K562 (cell line): Measurements from ENCODE around the gene CENPI. TPM values are rescaled to one million over a fixed set of nuclear protein-coding genes. Genes with fewer than 3 reads are reported as not detected.

Source experiments
- C11orf30 ChIP-seq: fragments of 450-650 bp; IDR thresholded peaks from 2 replicates; pipeline ENCODE4 v1.6.1; 2016; ENCODE audit warnings: low read depth, mild to moderate bottlenecking
- CEBPB ChIP-seq: fragments of 450-650 bp; IDR thresholded peaks from 2 replicates; pipeline ENCODE4 v1.6.1; 2016; ENCODE audit warnings: missing genetic modification characterization, missing compliant biosample characterization
- CGGBP1 ChIP-seq: fragments of 250-450 bp; sonication (Bioruptor Pico); IDR thresholded peaks from 2 replicates; pipeline ENCODE4 v1.9.0; 2021; ENCODE audit warnings: mild to moderate bottlenecking
- DPF2 ChIP-seq: fragments of 450-650 bp; IDR thresholded peaks from 2 replicates; pipeline ENCODE4 v1.6.1; 2016
- HMGXB4 ChIP-seq: sonication (generic); formaldehyde crosslinking; IDR thresholded peaks from 2 replicates; pipeline ENCODE4 v1.8.1; 2023; ENCODE audit warnings: mild to moderate bottlenecking, missing genetic modification reagents
- HNRNPK ChIP-seq: fragments of 200-400 bp; formaldehyde crosslinking; IDR thresholded peaks from one replicate; pipeline ENCODE4 v1.6.1; 2018; ENCODE audit warnings: mild to moderate bottlenecking, low read depth, low read length; ENCODE audit not compliant: poor library complexity, severe bottlenecking
- L3MBTL2 ChIP-seq: fragments of 450-650 bp; IDR thresholded peaks from 2 replicates; pipeline ENCODE4 v1.6.1; 2016; ENCODE audit warnings: mild to moderate bottlenecking, moderate library complexity
- MCM2 ChIP-seq: fragments of 450-650 bp; IDR thresholded peaks from 2 replicates; pipeline ENCODE4 v1.6.1; 2017; ENCODE audit warnings: low read depth, mild to moderate bottlenecking
- NCOA4 ChIP-seq: fragments of 450-650 bp; IDR thresholded peaks from 2 replicates; pipeline ENCODE4 v1.6.1; 2018; ENCODE audit warnings: mild to moderate bottlenecking; ENCODE audit not compliant: partially characterized antibody
- POLR2B ChIP-seq: fragments of 450-650 bp; IDR thresholded peaks from 2 replicates; pipeline ENCODE4 v1.6.1; 2018; ENCODE audit warnings: low read depth; ENCODE audit not compliant: partially characterized antibody
- RB1 ChIP-seq: fragments of 450-650 bp; IDR thresholded peaks from 2 replicates; pipeline ENCODE4 v1.6.1; 2017; ENCODE audit warnings: low read depth, mild to moderate bottlenecking
- RBM14 ChIP-seq: fragments of 200-400 bp; formaldehyde crosslinking; IDR thresholded peaks from 2 replicates; pipeline ENCODE4 v1.6.1; 2018; ENCODE audit warnings: low read depth, mild to moderate bottlenecking, low read length, moderate library complexity, borderline replicate concordance; ENCODE audit not compliant: insufficient read depth
- RBM15 ChIP-seq: fragments of 200-400 bp; formaldehyde crosslinking; IDR thresholded peaks from 2 replicates; pipeline ENCODE4 v1.6.1; 2018; ENCODE audit warnings: mild to moderate bottlenecking, low read length, moderate library complexity; ENCODE audit not compliant: insufficient read depth
- STAT5B ChIP-seq: fragments of 250-450 bp; sonication (Bioruptor Pico); IDR thresholded peaks from 2 replicates; pipeline ENCODE4 v1.8.0; 2021; ENCODE audit warnings: mild to moderate bottlenecking, inconsistent platforms
- TAF1 ChIP-seq: IDR thresholded peaks from 2 replicates; pipeline ENCODE4 v1.6.1; 2011; ENCODE audit warnings: mild to moderate bottlenecking, low read length, moderate library complexity; ENCODE audit not compliant: insufficient read depth, control insufficient read depth, severe bottlenecking; ENCODE audit errors: extremely low read depth
- TCF7 ChIP-seq: sonication (generic); IDR thresholded peaks from 2 replicates; pipeline ENCODE4 v1.6.1; 2016; ENCODE audit warnings: antibody characterized with exemption, borderline replicate concordance
- ZBTB1 ChIP-seq: sonication (generic); formaldehyde crosslinking; IDR thresholded peaks from 2 replicates; pipeline ENCODE4 v1.8.1; 2023; ENCODE audit warnings: missing genetic modification reagents, low read depth, mild to moderate bottlenecking, borderline replicate concordance
- ZNF444 ChIP-seq: fragments of 250-450 bp; sonication (Bioruptor Pico); IDR thresholded peaks from 2 replicates; pipeline ENCODE4 v1.4.0; 2020; ENCODE audit warnings: mild to moderate bottlenecking, moderate library complexity
- ZNF589 ChIP-seq: fragments of 200-800 bp; sonication (Bioruptor generic); IDR thresholded peaks from 2 replicates; pipeline ENCODE4 v1.6.1; 2016; ENCODE audit warnings: low read depth, missing genetic modification characterization, missing compliant biosample characterization
- polyA plus RNA-seq, 8 experiments: library from polyadenylated mRNA; depleted of rRNA in 4 of 8; stranded (reverse) in 5 of 8; unstranded in 3 of 8; fragments of >200 nt; fragmentation: Nextera tagmentation in 2 of 8; fragmentation: Illumina TruSeq in 1 of 8; extraction: Ambion mirVana in 2 of 8; extraction: Trizol in 1 of 8; gene quantifications; 2 replicates each; pipeline versions ENCODE4 v1.2.1 to v1.2.3, GENCODE V29; 2011 to 2014; ENCODE audit warnings: inconsistent platforms in 1 of 8, missing spikeins in 1 of 8
- total RNA-seq, 7 experiments: library from RNA; depleted of rRNA in 6 of 7; stranded (reverse); fragments of >200 nt in 6 of 7; fragmentation: Illumina TruSeq in 2 of 7; extraction: Trizol in 2 of 7; gene quantifications; 2 replicates each; pipeline versions ENCODE4 v1.2.1 to v1.2.3, GENCODE V29; 2011 to 2021; ENCODE audit warnings: low replicate concordance in 1 of 7
- TF ChIP-seq, protein P1 (sequence below): sonication (generic); formaldehyde crosslinking; IDR thresholded peaks from 2 replicates; pipeline ENCODE4 v1.8.0; 2022; ENCODE audit warnings: mild to moderate bottlenecking, missing genetic modification reagents
- TF ChIP-seq, protein P2 (sequence below): fragments of 200-800 bp; sonication (Bioruptor generic); IDR thresholded peaks from 2 replicates; pipeline ENCODE4 v1.6.1; 2017; ENCODE audit warnings: missing genetic modification characterization, missing compliant biosample characterization

CENPI gene
- total and polyA plus RNA-seq, 9 of the 15 experiments (the other 6 are each of a cell fraction or from before 2014, with no cell fraction given): 6.6 to 23.5 (median 14.9) TPM

- TF ChIP-seq, protein P1, sequence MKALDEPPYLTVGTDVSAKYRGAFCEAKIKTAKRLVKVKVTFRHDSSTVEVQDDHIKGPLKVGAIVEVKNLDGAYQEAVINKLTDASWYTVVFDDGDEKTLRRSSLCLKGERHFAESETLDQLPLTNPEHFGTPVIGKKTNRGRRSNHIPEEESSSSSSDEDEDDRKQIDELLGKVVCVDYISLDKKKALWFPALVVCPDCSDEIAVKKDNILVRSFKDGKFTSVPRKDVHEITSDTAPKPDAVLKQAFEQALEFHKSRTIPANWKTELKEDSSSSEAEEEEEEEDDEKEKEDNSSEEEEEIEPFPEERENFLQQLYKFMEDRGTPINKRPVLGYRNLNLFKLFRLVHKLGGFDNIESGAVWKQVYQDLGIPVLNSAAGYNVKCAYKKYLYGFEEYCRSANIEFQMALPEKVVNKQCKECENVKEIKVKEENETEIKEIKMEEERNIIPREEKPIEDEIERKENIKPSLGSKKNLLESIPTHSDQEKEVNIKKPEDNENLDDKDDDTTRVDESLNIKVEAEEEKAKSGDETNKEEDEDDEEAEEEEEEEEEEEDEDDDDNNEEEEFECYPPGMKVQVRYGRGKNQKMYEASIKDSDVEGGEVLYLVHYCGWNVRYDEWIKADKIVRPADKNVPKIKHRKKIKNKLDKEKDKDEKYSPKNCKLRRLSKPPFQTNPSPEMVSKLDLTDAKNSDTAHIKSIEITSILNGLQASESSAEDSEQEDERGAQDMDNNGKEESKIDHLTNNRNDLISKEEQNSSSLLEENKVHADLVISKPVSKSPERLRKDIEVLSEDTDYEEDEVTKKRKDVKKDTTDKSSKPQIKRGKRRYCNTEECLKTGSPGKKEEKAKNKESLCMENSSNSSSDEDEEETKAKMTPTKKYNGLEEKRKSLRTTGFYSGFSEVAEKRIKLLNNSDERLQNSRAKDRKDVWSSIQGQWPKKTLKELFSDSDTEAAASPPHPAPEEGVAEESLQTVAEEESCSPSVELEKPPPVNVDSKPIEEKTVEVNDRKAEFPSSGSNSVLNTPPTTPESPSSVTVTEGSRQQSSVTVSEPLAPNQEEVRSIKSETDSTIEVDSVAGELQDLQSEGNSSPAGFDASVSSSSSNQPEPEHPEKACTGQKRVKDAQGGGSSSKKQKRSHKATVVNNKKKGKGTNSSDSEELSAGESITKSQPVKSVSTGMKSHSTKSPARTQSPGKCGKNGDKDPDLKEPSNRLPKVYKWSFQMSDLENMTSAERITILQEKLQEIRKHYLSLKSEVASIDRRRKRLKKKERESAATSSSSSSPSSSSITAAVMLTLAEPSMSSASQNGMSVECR (CRISPR knock-in tag): peak; percentile 50
- TF ChIP-seq POLR2B (peak; percentile 80), ZNF589 (no peak), ZBTB1 (CRISPR knock-in tag) (no peak), STAT5B (CRISPR knock-in tag) (no peak), RB1 (peak; percentile 40; the same call in 1 of the 2 replicates), HNRNPK (no peak), TAF1 (peak; percentile 47), L3MBTL2 (peak; percentile 92), DPF2 (no peak), MCM2 (no peak), CEBPB (tag) (no peak), RBM15 (no peak), TCF7 (no peak), CGGBP1 (no peak), RBM14 (no peak), C11orf30 (no peak), NCOA4 (no peak), HMGXB4 (CRISPR knock-in tag) (no peak), ZNF444 (CRISPR knock-in tag) (no peak)
- TF ChIP-seq, protein P2, sequence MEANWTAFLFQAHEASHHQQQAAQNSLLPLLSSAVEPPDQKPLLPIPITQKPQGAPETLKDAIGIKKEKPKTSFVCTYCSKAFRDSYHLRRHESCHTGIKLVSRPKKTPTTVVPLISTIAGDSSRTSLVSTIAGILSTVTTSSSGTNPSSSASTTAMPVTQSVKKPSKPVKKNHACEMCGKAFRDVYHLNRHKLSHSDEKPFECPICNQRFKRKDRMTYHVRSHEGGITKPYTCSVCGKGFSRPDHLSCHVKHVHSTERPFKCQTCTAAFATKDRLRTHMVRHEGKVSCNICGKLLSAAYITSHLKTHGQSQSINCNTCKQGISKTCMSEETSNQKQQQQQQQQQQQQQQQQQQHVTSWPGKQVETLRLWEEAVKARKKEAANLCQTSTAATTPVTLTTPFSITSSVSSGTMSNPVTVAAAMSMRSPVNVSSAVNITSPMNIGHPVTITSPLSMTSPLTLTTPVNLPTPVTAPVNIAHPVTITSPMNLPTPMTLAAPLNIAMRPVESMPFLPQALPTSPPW: peak; percentile 80
Measured at GRCh38 chrX:101051549-101052302, 46.3 kb upstream of the CENPI start, which contains the start of gene TRMT2B (continued).
